Measurements from ENCODE around the gene CCPG1. TPM values are rescaled to one million over a fixed set of nuclear protein-coding genes. Genes with fewer than 3 reads are reported as not detected.
"Not testable (repeated sequence)": the region's sequence is repeated elsewhere in the genome, so short reads cannot be mapped to it uniquely, and the experiment has no call there.

Gene CCPG1, protein sequence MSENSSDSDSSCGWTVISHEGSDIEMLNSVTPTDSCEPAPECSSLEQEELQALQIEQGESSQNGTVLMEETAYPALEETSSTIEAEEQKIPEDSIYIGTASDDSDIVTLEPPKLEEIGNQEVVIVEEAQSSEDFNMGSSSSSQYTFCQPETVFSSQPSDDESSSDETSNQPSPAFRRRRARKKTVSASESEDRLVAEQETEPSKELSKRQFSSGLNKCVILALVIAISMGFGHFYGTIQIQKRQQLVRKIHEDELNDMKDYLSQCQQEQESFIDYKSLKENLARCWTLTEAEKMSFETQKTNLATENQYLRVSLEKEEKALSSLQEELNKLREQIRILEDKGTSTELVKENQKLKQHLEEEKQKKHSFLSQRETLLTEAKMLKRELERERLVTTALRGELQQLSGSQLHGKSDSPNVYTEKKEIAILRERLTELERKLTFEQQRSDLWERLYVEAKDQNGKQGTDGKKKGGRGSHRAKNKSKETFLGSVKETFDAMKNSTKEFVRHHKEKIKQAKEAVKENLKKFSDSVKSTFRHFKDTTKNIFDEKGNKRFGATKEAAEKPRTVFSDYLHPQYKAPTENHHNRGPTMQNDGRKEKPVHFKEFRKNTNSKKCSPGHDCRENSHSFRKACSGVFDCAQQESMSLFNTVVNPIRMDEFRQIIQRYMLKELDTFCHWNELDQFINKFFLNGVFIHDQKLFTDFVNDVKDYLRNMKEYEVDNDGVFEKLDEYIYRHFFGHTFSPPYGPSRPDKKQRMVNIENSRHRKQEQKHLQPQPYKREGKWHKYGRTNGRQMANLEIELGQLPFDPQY
- total RNA-seq = 218 to 305 TPM (median 220 TPM) in 3 replicates
- long read RNA-seq, full-length matches to known transcripts = 449 of 517 reads
- long read RNA-seq, partial matches to known transcripts = 8 of 517 reads
- long read RNA-seq, other reads (novel, unspliced or antisense) = 60 of 517 reads

DNA sequence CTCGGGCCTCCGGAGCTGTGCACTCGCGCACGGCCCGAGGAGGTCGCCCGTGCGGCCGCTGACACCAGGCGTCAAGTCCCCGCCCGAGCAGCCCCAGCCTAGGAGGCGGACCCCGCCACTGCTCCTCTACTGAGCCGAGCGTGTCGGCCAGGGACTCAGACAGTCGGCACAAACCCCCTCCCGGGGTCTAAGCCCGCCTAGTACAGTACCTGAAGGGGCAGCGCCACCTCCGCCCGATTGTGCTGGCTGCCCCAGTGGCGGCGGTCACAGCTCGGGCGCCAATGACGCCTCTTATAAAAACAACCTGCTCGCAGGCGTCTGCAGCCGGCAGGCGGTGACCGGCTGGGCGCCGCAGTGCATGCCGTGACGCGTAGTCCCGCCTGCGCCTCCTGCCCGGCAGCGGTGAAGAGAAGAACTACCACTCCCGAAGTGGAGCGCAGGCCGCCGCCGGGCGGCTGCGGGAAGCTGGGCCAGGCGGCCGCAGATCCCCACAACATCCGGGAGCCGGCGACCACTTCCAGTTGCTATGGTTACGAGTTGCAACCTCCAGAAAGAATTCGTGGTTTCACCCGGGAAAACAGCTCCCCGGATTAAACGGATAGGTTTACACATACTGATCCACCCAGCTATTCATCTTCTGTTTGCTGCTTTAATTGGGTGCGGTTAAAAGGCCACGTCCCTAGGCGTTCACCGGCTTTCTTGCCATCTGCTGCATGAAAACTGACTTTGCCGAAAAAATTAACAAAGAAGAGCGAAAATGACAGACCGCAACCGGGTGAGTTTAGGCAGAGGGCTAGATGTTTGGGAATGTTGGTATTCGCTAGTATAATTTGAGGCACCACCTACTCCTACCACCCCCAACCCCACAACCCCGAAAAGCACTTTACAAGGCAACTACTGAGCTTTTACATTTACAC is at the start of gene CCPG1, which contains the start of gene PIERCE2:
Gene CCPG1 (minus strand): TSS at position 348 of the 917 bp plus-strand sequence. CDS start 18,935 bp downstream, outside the sequence.
Gene PIERCE2 (plus strand): TSS at position 484 of the 917 bp plus-strand sequence. CDS start 274 bp downstream, at position 758.
- no peaks in the 10 kb centered on the region for H3K27me3 Mint-ChIP-seq (ENCODE audit: low read depth)
- H3K9me3 Mint-ChIP-seq (ENCODE audit: low read depth) = no peaks in the 10 kb centered on the region
- DNase-seq (ENCODE audit: low spot score) = peak; percentile 97
- TF ChIP-seq, protein P1, sequence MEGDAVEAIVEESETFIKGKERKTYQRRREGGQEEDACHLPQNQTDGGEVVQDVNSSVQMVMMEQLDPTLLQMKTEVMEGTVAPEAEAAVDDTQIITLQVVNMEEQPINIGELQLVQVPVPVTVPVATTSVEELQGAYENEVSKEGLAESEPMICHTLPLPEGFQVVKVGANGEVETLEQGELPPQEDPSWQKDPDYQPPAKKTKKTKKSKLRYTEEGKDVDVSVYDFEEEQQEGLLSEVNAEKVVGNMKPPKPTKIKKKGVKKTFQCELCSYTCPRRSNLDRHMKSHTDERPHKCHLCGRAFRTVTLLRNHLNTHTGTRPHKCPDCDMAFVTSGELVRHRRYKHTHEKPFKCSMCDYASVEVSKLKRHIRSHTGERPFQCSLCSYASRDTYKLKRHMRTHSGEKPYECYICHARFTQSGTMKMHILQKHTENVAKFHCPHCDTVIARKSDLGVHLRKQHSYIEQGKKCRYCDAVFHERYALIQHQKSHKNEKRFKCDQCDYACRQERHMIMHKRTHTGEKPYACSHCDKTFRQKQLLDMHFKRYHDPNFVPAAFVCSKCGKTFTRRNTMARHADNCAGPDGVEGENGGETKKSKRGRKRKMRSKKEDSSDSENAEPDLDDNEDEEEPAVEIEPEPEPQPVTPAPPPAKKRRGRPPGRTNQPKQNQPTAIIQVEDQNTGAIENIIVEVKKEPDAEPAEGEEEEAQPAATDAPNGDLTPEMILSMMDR (IDR thresholded peaks at IDR 0.05) = peak; percentile 83
- peaks cover 43% of the 10 kb centered on the region for H3K4me1 Mint-ChIP-seq (ENCODE audit: low read depth)
- H3K36me3 Mint-ChIP-seq (ENCODE audit: low read depth) = no peaks in the 10 kb centered on the region
- peak within 1 kb of the TSS; percentile 97 for H3K27ac Mint-ChIP-seq (ENCODE audit: unreplicated experiment)
- H3K4me3 Mint-ChIP-seq (ENCODE audit: unreplicated experiment) = peak within 1 kb of the TSS; percentile 92

DNA sequence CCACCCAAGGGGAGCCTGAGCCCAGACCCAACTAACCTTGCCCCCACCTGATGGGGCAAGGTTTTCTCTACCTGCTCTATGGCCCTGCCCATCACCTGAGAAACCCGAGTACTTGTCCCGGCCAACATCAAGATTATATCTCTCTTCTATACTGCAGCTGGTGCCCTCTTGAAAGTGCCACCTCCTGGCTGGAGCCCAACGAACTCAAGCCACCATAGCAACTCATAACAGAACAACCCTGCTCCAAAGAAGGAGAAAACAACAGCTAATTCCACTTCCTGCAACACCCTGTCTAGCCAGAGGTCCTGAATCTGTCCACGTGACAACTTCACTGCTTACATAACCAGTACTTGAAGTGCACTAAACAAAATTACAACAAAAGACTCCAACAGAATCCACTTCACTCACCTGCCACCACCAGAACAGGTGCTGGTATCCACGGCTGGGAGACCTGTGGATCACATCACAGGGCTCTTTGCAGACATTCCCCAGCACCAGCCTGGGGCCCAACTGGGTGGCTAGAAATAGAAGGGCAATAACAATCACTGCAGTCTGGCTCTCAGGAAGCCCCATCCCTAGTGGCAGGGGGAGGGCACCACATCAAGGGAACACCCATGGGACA is 49.4 kb upstream of the CCPG1 start:
- no peak for DNase-seq (ENCODE audit: low spot score)
- TF ChIP-seq, protein P1 (IDR thresholded peaks at IDR 0.05) = no peak
- H3K27me3 Mint-ChIP-seq (ENCODE audit: low read depth) = no peaks in the 10 kb centered on the region
- H3K36me3 Mint-ChIP-seq (ENCODE audit: low read depth) = peaks cover 12% of the 10 kb centered on the region
- H3K4me3 Mint-ChIP-seq (ENCODE audit: unreplicated experiment) = no peak overlapping the region
- peaks cover 27% of the 10 kb centered on the region for H3K9me3 Mint-ChIP-seq (ENCODE audit: low read depth)
- H3K4me1 Mint-ChIP-seq (ENCODE audit: low read depth) = no peaks in the 10 kb centered on the region
- H3K27ac Mint-ChIP-seq (ENCODE audit: unreplicated experiment) = no peak overlapping the region

DNA sequence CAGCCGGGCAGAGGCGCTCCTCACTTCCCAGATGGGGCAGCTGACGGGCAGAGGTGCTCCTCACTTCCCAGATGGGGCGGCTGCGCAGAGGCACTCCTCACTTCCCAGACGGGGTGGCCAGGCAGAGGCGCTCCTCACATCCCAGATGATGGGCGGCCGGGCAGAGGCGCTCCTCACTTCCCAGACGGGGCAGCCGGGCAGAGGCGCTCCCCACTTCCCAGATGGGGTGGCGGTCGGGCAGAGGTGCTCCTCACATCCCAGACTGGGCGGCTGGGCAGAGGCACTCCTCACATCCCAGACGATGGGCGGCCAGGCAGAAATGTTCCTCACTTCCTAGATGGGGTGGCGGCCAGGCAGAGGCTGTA is 38.9 kb upstream of the CCPG1 start:
- not testable (repeated sequence) for H3K4me1 Mint-ChIP-seq (ENCODE audit: low read depth); DNase-seq (ENCODE audit: low spot score); H3K27me3 Mint-ChIP-seq (ENCODE audit: low read depth); H3K27ac Mint-ChIP-seq (ENCODE audit: unreplicated experiment); H3K4me3 Mint-ChIP-seq (ENCODE audit: unreplicated experiment); H3K36me3 Mint-ChIP-seq (ENCODE audit: low read depth); H3K9me3 Mint-ChIP-seq (ENCODE audit: low read depth)

DNA sequence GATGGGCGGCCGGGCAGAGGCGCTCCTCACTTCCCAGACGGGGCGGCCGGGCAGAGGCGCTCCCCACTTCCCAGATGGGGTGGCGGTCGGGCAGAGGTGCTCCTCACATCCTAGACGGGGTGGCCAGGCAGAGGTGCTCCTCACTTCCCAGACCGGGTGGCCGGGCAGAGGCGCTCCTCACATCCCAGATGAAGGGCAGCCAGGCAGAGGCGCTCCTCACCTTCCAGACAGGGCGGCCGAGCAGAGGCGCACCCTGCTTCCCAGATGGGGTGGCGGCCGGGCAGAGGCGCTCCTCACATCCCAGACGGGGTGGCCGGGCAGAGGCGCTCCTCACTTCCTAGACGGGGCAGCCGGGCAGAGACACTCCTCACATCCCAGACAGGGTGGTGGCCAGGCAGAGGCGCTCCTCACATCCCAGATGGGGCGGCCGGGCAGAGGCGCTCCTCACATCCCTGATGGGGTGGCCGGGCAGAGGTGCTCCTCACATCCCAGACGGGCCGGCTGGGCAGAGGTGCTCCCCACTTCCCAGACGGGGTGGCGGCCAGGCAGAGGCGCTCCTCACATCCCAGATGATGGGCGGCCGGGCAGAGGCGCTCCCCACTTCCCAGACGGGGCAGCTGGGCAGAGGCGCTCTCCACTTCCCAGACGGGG is 38.3 kb upstream of the CCPG1 start:
- H3K36me3 Mint-ChIP-seq (ENCODE audit: low read depth); H3K27me3 Mint-ChIP-seq (ENCODE audit: low read depth); H3K4me3 Mint-ChIP-seq (ENCODE audit: unreplicated experiment); H3K9me3 Mint-ChIP-seq (ENCODE audit: low read depth); DNase-seq (ENCODE audit: low spot score); H3K27ac Mint-ChIP-seq (ENCODE audit: unreplicated experiment); H3K4me1 Mint-ChIP-seq (ENCODE audit: low read depth): not testable (repeated sequence)

DNA sequence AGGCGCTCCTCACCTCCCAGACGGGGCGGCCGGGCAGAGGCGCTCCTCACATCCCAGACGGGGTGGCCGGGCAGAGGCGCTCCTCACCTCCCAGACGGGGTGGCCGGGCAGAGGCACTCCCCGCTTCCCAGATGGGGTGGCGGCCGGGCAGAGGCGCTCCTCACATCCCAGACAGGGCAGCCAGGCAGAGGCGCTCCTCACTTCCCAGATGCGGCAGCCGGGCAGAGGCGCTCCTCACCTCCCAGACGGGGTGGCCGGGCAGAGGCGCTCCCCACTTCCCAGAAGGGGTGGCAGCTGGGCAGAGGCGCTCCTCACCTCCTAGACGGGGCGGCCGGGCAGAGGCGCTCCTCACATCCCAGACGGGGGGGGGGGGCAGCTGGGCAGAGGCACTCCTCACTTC is 37.8 kb upstream of the CCPG1 start:
- not testable (repeated sequence) for H3K9me3 Mint-ChIP-seq (ENCODE audit: low read depth); H3K4me1 Mint-ChIP-seq (ENCODE audit: low read depth); DNase-seq (ENCODE audit: low spot score); H3K36me3 Mint-ChIP-seq (ENCODE audit: low read depth); H3K4me3 Mint-ChIP-seq (ENCODE audit: unreplicated experiment); H3K27ac Mint-ChIP-seq (ENCODE audit: unreplicated experiment); H3K27me3 Mint-ChIP-seq (ENCODE audit: low read depth)

DNA sequence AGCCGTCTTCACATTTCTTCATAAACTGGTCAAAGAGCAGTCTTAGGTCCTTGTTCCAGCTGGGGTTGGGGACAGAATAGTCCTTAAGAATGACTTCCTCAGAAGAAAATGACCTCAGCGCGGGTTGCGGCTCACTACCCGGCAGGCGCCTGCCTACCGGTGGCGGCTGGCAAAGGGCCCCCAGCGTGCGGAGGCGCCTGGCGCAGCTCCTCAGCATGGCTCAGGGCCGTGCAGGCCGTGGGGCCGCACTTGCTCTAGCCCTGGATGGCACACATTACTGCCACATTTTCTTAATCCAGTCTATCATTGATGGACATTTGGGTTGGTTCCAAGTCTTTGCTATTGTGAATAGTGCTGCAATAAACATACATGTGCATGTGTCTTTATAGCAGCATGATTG is 35.0 kb upstream of the CCPG1 start:
- not testable (repeated sequence) for H3K4me1 Mint-ChIP-seq (ENCODE audit: low read depth); H3K4me3 Mint-ChIP-seq (ENCODE audit: unreplicated experiment); H3K27ac Mint-ChIP-seq (ENCODE audit: unreplicated experiment); H3K36me3 Mint-ChIP-seq (ENCODE audit: low read depth); H3K27me3 Mint-ChIP-seq (ENCODE audit: low read depth); H3K9me3 Mint-ChIP-seq (ENCODE audit: low read depth); DNase-seq (ENCODE audit: low spot score)
